ENCODE data around the gene TRAP1. TPM values are rescaled to one million over a fixed set of nuclear protein-coding genes. Genes with fewer than 3 reads are reported as not detected.

The TRAP1 gene
- total and polyA plus RNA-seq, 9 donors: 56.3 to 102 (median 76.7) TPM

DNA sequence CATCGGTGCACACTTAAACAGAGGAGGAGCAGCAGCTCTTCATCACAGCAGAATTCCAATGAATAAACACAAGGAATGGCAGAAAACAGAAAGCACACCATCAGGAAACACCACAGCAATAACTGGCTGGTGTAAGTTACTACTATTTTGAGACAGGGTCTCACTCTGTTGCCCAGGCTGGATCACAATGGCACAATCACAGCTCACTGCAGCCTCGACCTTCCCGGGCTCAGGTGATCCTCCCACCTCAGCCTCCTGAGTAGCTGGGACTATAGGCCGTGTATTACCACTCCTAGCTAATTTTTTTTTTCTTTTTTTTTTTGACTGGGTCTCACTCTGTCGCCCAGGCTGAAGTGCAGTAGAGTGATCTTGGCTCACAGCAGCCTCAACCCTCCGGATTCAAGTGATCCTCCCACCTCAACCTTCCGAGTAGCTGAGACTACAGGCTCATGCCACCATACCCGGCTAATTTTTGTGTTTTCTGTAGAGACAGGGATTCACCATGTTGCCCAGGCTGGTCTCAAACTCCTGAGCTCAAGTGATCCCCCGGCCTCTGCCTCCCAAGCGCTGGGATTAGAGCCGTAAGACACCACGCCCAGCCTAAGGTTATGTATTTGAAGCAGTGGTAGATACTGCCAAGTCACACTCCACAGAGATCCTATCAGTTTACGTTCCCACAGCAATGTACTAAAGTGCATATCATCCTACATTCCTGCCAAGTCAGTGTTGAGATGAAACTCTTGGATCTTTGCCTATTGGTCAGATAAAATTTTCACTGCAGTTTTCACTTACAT lies 20.7 kb downstream of the TRAP1 start:
- TF ChIP-seq, protein P1, sequence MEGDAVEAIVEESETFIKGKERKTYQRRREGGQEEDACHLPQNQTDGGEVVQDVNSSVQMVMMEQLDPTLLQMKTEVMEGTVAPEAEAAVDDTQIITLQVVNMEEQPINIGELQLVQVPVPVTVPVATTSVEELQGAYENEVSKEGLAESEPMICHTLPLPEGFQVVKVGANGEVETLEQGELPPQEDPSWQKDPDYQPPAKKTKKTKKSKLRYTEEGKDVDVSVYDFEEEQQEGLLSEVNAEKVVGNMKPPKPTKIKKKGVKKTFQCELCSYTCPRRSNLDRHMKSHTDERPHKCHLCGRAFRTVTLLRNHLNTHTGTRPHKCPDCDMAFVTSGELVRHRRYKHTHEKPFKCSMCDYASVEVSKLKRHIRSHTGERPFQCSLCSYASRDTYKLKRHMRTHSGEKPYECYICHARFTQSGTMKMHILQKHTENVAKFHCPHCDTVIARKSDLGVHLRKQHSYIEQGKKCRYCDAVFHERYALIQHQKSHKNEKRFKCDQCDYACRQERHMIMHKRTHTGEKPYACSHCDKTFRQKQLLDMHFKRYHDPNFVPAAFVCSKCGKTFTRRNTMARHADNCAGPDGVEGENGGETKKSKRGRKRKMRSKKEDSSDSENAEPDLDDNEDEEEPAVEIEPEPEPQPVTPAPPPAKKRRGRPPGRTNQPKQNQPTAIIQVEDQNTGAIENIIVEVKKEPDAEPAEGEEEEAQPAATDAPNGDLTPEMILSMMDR (IDR thresholded peaks at IDR 0.05): no peak
- TF ChIP-seq POLR2A (IDR thresholded peaks at IDR 0.05) (no peak), EP300 (IDR thresholded peaks at IDR 0.05) (no peak)
- 43 to 48% (median 44%) methylated on average over 13 of the region's 13 CpGs for WGBS, 3 donors
- intact Hi-C loops (cut with DNase I): loop anchor here in 1 of 4 donors (10.0 kb wide), 1 partner anchor 188 kb away; the partner anchor contains the start of gene CREBBP

DNA sequence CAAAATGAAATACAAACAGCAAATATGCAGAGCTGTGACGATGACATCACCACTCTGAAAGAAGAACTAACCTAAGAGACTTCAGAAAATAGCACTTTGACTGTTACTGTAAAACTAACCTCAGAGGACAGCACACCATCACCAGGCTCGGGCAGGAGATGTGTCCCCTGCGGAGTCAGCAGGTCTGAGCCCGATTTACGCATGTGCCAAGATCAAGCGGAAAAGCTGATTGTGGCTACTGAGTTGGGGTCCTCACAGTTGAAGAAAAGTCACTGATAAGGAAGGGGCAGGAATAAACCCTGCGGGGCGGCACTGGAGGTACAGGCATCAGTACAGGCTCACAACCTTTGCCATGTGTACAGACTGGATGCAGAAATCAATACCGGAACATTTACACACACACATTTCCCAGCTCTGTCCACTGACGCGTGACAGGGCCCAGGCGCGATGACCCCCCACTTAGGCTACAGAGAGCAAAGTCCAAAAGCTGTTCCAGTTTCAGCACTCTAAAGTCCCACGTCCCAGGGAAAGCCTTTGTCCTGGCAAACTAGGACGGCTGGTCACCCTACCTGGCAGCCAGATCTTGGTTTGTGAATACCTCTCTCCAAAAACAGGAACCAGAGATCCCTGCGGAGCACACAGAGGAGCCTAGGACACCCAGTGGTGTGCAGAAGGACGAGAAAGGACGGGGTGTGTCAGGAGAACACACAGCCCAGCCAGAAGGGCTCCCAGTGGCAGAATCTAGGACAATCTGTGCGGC lies 21.5 kb downstream of the TRAP1 start:
- H3K9me3 ChIP-seq: no peaks in the 10 kb centered on the region
- intact Hi-C loops (cut with DNase I): loop anchor here in 1 of 4 donors (10.0 kb wide), 1 partner anchor 189 kb away; the partner anchor contains the start of gene CREBBP
- DNase-seq: no peak
- WGBS, 3 donors: 87 to 92% (median 90%) methylated on average over 19 of the region's 19 CpGs
- H3K27me3 ChIP-seq: no peaks in the 10 kb centered on the region
- H3K27ac ChIP-seq: no peak overlapping the region
- no peaks in the 10 kb centered on the region for H3K36me3 ChIP-seq
- peaks cover 6% of the 10 kb centered on the region for H3K4me1 ChIP-seq (ENCODE audit: insufficient read depth)
- H3K4me3 ChIP-seq: no peak overlapping the region
- TF ChIP-seq POLR2A (IDR thresholded peaks at IDR 0.05): no peak
- no peak for TF ChIP-seq EP300 (IDR thresholded peaks at IDR 0.05)
- TF ChIP-seq, protein P1 (IDR thresholded peaks at IDR 0.05): no peak

More for the DNA sequence above, 20.7 kb downstream of the TRAP1 start:
- Histone ChIP-seq H3K36me3 (no peaks in the 10 kb centered on the region), H3K27ac (peak overlapping the region in 1 of 2 donors; percentile 34), H3K4me3 (no peak overlapping the region), H3K27me3 (no peaks in the 10 kb centered on the region), H3K9me3 (no peaks in the 10 kb centered on the region), H3K4me1 (ENCODE audit: insufficient read depth) (peaks cover 6% of the 10 kb centered on the region)
- DNase-seq: no peak

DNA sequence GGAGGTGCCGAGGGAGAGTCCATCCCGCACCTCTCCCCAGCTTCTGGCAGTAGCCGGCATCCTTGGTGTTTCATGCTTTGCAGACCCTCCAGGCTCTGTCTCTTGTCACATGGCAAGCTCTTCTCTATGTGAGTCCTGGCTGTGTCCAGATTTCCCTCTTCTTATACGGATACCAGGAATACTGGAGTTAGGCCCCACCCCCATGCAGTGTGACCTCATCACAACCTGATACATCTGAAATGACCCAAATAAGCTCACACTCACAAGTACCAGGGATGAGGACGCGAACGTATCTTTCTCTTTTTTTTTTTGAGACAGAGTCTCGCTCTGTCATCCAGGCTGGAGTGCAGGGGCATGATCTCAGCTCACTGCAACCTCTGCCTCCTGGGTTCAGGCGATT lies 23.3 kb downstream of the TRAP1 start:
- Histone ChIP-seq H3K4me1 (ENCODE audit: insufficient read depth) (peaks cover 11% of the 10 kb centered on the region), H3K27me3 (no peaks in the 10 kb centered on the region), H3K27ac (no peak overlapping the region), H3K4me3 (no peak overlapping the region), H3K9me3 (no peaks in the 10 kb centered on the region), H3K36me3 (no peaks in the 10 kb centered on the region)
- TF ChIP-seq EP300 (IDR thresholded peaks at IDR 0.05) (no peak), POLR2A (IDR thresholded peaks at IDR 0.05) (no peak)
- TF ChIP-seq, protein P1 (IDR thresholded peaks at IDR 0.05): no peak
- DNase-seq: no peak
- intact Hi-C loops (cut with DNase I): loop anchor here in 3 of 4 donors (5.0 to 10.0 kb wide), 2 partner anchors 183 to 191 kb away; partner anchors contain the start of gene CREBBP (in 1 of the 3)
- 87 to 90% (median 89%) methylated on average over 9 of the region's 9 CpGs for WGBS, 3 donors

DNA sequence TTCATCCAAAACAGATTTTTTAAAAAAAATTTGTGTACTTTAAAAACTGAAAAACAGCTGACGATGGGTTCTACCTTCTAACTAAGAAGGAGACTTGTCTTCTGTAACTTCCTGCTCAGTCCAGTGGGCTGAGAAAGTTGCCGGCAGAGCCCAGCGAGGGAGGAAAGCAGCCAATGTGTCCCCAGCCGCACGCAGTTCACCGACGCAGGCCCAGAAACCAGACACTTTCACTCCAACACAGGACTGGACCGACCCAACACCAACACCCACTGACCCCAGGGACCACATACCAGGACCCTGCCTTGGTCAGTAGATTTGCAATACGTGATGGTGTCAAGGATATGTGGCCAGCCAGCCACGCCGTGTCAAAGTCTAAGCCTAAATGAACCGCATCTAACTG lies 25.6 kb downstream of the TRAP1 start:
- H3K27me3 ChIP-seq: no peaks in the 10 kb centered on the region
- peaks cover 10% of the 10 kb centered on the region for H3K4me1 ChIP-seq (ENCODE audit: insufficient read depth)
- no peak overlapping the region for H3K27ac ChIP-seq
- 79 to 85% (median 81%) methylated on average over 12 of the region's 12 CpGs for WGBS, 3 donors
- intact Hi-C loops (cut with DNase I): loop anchor here (2.0 to 10.0 kb wide), 3 partner anchors 55 to 193 kb away; partner anchors contain the start of gene CREBBP (in 1 of the 4)
- no peaks in the 10 kb centered on the region for H3K9me3 ChIP-seq
- TF ChIP-seq, protein P1 (IDR thresholded peaks at IDR 0.05): no peak
- TF ChIP-seq POLR2A (IDR thresholded peaks at IDR 0.05) (no peak), EP300 (IDR thresholded peaks at IDR 0.05) (no peak)
- no peak for DNase-seq
- H3K4me3 ChIP-seq: no peak overlapping the region
- no peaks in the 10 kb centered on the region for H3K36me3 ChIP-seq

All from ovary (tissue), 9 donors.